Adrenal gland (tissue), 12 donors: ENCODE results near the gene TLE3. TPM values are rescaled to one million over a fixed set of nuclear protein-coding genes. Genes with fewer than 3 reads are reported as not detected.

ENCODE experiments used
- DNase-seq, 7 donors: peaks; one replicate each; pipeline ENCODE4 v3.0.0-alpha.2; 2019 to 2020
- H3K27ac ChIP-seq, 5 donors: fragments of 200-600 bp; sonication (generic) in 4 of 5; 1 replicate in 3 of 5; 2 replicates in 2 of 5; pipeline versions ENCODE4 v1.5.1 to v1.8.0; 2016 to 2020; ENCODE audit warnings: mild to moderate bottlenecking in 1 of 5
- H3K27me3 ChIP-seq: fragments of 200-600 bp; 2 replicates; pipeline ENCODE4 v1.8.0; 2021
- H3K36me3 ChIP-seq, 2 donors: fragments of 200-600 bp; replicated peaks in 1 of 2; 1 replicate in 1 of 2; 2 replicates in 1 of 2; pipeline versions ENCODE4 v1.5.1 to v1.8.0; 2018 to 2022
- H3K4me1 ChIP-seq, 2 donors: fragments of 200-600 bp; replicated peaks in 1 of 2; 1 replicate in 1 of 2; 2 replicates in 1 of 2; pipeline versions ENCODE4 v1.5.1 to v1.8.0; 2018 to 2021
- H3K4me3 ChIP-seq, 4 donors: fragments of 200-600 bp; sonication (generic) in 3 of 4; one replicate each; pipeline ENCODE4 v1.5.1; 2016 to 2018
- H3K9me3 ChIP-seq, 3 donors: fragments of 200-600 bp; sonication (generic) in 1 of 3; replicated peaks in 1 of 3; 1 replicate in 2 of 3; 2 replicates in 1 of 3; pipeline versions ENCODE4 v1.5.1 to v1.8.0; 2016 to 2021
- POLR2A ChIP-seq, 2 donors: fragments of 450-650 bp; IDR thresholded peaks; one replicate each; pipeline ENCODE4 v1.6.1; 2017; ENCODE audit warnings: antibody characterized with exemption in 2 of 2, mild to moderate bottlenecking in 2 of 2, moderate library complexity in 1 of 2
- WGBS, 4 donors: extraction: QIAGEN DNeasy Blood & Tissue Kit in 2 of 4; methylation state at CpG; one replicate each; pipeline versions ENCODE4 v1.1.5 to v1.1.7; 2013 to 2017; 5-methylcytosine and 5-hydroxymethylcytosine counted together
- intact Hi-C, 2 donors: fragments of 100-400 bp; cut with DNase I; formaldehyde crosslinking; loops; one replicate each; pipeline versions ENCODE4 v1.14.1 to v1.15.0; 2022 to 2023
- polyA plus RNA-seq, 3 donors: library from polyadenylated mRNA; stranded (reverse); fragments of 200-250 nt in 2 of 3; fragments of 350-450 nt in 1 of 3; fragmentation: Illumina TruSeq in 1 of 3; extraction: RNeasy Lipid Tissue Mini Kit (QIAGEN cat#74804) in 1 of 3; gene quantifications; one replicate each; pipeline ENCODE4 v1.2.3, GENCODE V29; 2013 to 2014
- total RNA-seq, 9 donors: library from RNA; depleted of rRNA in 4 of 9; stranded (reverse); fragments of >200 nt in 4 of 9; fragments of 120-200 nt in 1 of 9; fragmentation: NEBNext Ultra II Directional in 1 of 9; extraction: Animal tissue kit (Norgen Biotek cat#: 25700) in 1 of 9; gene quantifications; one replicate each; pipeline versions ENCODE4 v1.1.0 to v1.2.4, GENCODE V29; 2013 to 2023
- TF ChIP-seq, protein P1 (sequence below), 6 experiments: fragments of 450-650 bp in 4 of 6; fragments of 200-600 bp in 2 of 6; sonication (generic) in 1 of 6; IDR thresholded peaks; 1 replicate in 5 of 6; 2 replicates in 1 of 6; pipeline versions ENCODE4 v1.5.1 to v1.8.0; 2016 to 2021; ENCODE audit warnings: antibody characterized with exemption in 6 of 6, mild to moderate bottlenecking in 2 of 6, moderate library complexity in 1 of 6
- donor health status: healthy with polysubstance abuse.
- donor health status: Bipolar disorder and iron deficiency.
- donor health status: DM: yes; HTN: yes; CAD: no.
- donor health status: DM: no; HTN: no; CAD: no.
- donor health status: DM: no; HTN: no; CAD: no.
- donor health status: DM: yes; HTN: yes; CAD: no.

TLE3 gene
- total and polyA plus RNA-seq, 12 donors: 1.6 to 73.3 (median 28.1) TPM

GRCh38 chr15:70133781-70134421 lies 36.2 kb upstream of the TLE3 start:
- intact Hi-C loops: no loop called here
- Histone ChIP-seq H3K4me3 (no peak overlapping the region), H3K4me1 (no peaks in the 10 kb centered on the region), H3K27ac (no peak overlapping the region), H3K36me3 (no peaks in the 10 kb centered on the region), H3K9me3 (no peaks in the 10 kb centered on the region), H3K27me3 (peaks cover 6% of the 10 kb centered on the region)
- TF ChIP-seq, protein P1, sequence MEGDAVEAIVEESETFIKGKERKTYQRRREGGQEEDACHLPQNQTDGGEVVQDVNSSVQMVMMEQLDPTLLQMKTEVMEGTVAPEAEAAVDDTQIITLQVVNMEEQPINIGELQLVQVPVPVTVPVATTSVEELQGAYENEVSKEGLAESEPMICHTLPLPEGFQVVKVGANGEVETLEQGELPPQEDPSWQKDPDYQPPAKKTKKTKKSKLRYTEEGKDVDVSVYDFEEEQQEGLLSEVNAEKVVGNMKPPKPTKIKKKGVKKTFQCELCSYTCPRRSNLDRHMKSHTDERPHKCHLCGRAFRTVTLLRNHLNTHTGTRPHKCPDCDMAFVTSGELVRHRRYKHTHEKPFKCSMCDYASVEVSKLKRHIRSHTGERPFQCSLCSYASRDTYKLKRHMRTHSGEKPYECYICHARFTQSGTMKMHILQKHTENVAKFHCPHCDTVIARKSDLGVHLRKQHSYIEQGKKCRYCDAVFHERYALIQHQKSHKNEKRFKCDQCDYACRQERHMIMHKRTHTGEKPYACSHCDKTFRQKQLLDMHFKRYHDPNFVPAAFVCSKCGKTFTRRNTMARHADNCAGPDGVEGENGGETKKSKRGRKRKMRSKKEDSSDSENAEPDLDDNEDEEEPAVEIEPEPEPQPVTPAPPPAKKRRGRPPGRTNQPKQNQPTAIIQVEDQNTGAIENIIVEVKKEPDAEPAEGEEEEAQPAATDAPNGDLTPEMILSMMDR (IDR thresholded peaks at IDR 0.05): no peak
- no peak for TF ChIP-seq POLR2A (IDR thresholded peaks at IDR 0.05)
- DNase-seq: no peak
- 90 to 96% (median 94%) methylated on average over 4 to 7 of the region's 7 CpGs for WGBS, 4 donors

- Histone ChIP-seq H3K36me3 (no peaks in the 10 kb centered on the region), H3K4me3 (no peak overlapping the region), H3K27me3 (peaks cover 6% of the 10 kb centered on the region), H3K27ac (no peak overlapping the region), H3K4me1 (no peaks in the 10 kb centered on the region), H3K9me3 (no peaks in the 10 kb centered on the region)
- intact Hi-C loops: no loop called here
- TF ChIP-seq, protein P1 (IDR thresholded peaks at IDR 0.05): no peak
- no peak for TF ChIP-seq POLR2A (IDR thresholded peaks at IDR 0.05)
- DNase-seq: no peak
- 72 to 84% (median 82%) methylated on average over 6 of the region's 6 CpGs for WGBS, 4 donors
These were observed 35.6 kb upstream of the TLE3 start for GRCh38 chr15:70133296-70133695.

- no peak overlapping the region for H3K4me3 ChIP-seq
- no peaks in the 10 kb centered on the region for H3K36me3 ChIP-seq
- H3K27me3 ChIP-seq: peaks cover 6% of the 10 kb centered on the region
- intact Hi-C loops: no loop called here
- WGBS, 4 donors: 91 to 100% (median 93%) methylated on average over 1 of the region's 1 CpG
- no peaks in the 10 kb centered on the region for H3K9me3 ChIP-seq
- no peak for DNase-seq
- no peaks in the 10 kb centered on the region for H3K4me1 ChIP-seq
- H3K27ac ChIP-seq: no peak overlapping the region
- TF ChIP-seq POLR2A (IDR thresholded peaks at IDR 0.05): no peak
- TF ChIP-seq, protein P1 (IDR thresholded peaks at IDR 0.05): no peak
These were observed 34.9 kb upstream of the TLE3 start for GRCh38 chr15:70132571-70132970.

DNA sequence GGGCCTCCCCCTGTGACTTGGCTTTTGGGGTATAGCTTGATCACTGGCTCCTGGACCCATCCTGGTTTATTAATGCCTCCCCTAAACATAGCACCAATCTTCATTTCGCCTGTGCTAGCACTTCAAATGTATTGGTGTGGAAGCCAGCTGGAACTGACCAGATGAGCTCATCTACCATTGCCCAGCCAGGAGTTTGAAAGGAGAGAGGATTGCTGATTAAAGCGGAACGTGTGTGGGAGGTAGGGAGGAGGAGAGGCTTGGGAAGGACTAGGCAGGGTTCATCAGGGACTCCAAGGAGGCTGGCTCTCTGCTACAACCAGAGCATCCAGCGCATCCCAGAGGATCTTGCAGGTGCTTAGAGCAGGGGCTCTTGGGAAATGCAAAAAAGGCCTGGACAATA lies 34.4 kb upstream of the TLE3 start:
- Histone ChIP-seq H3K27ac (no peak overlapping the region), H3K27me3 (peaks cover 6% of the 10 kb centered on the region), H3K4me1 (no peaks in the 10 kb centered on the region), H3K36me3 (no peaks in the 10 kb centered on the region), H3K9me3 (no peaks in the 10 kb centered on the region), H3K4me3 (no peak overlapping the region)
- WGBS, 4 donors: 80 to 97% (median 86%) methylated on average over 4 of the region's 4 CpGs
- no peak for DNase-seq
- intact Hi-C loops: no loop called here
- no peak for TF ChIP-seq POLR2A (IDR thresholded peaks at IDR 0.05)
- TF ChIP-seq, protein P1 (IDR thresholded peaks at IDR 0.05): no peak
